OCI-LY1 (cell line): ENCODE data around the gene B4GALNT2.
"Not testable (repeated sequence)": the region's sequence is repeated elsewhere in the genome, so short reads cannot be mapped to it uniquely, and the experiment has no call there.

ENCODE experiments used
- CTCF ChIP-seq: fragments of 200-600 bp; sonication (generic), shearing (Covaris generic); IDR thresholded peaks from 2 replicates; pipeline ENCODE4 v1.5.1; 2017; ENCODE audit warnings: mild to moderate bottlenecking, antibody characterized with exemption, low read length, moderate library complexity, mixed read lengths
- EZH2 ChIP-seq: fragments of 200-600 bp; sonication (generic), shearing (Covaris generic); IDR thresholded peaks from 2 replicates; pipeline ENCODE4 v1.8.0; 2017; ENCODE audit warnings: borderline replicate concordance, mixed run types, mild to moderate bottlenecking, antibody characterized with exemption, low read length, moderate library complexity, mixed read lengths

DNA sequence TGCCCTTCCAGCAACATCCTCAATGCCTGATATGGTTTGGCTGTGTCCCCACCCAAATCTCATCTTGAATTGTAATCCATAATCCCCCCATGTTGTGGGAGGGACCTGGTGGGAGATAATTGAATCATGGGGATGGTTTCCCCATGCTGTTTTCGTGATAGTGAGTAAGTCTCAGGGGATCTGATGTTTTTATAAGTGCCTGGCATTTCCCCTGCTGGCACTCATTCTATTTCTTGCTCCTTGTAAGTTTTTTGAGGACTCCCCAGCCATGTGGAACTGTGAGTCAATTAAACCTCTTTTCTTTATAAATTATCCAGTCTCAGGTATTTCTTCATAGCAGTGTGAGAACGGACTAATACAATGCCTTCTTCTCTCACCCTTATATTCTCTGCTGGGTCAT, 47.5 kb upstream of the B4GALNT2 start:
- not testable (repeated sequence) for TF ChIP-seq CTCF, EZH2
